ENCODE results near the gene TMPRSS2. TPM values are rescaled to one million over a fixed set of nuclear protein-coding genes. Genes with fewer than 3 reads are reported as not detected.
A peak's percentile ranks its signal among the peaks of the same experiment; 100 is the strongest.

TMPRSS2 gene
- total RNA-seq, 1 experiment from 2014 or later = 71.0 TPM

- Mint-ChIP-seq H3K9me3 (ENCODE audit: unreplicated experiment) (no peaks in the 10 kb centered on the region), H3K27ac (ENCODE audit: unreplicated experiment) (no peak overlapping the region), H3K4me1 (ENCODE audit: low read depth, unreplicated experiment) (peaks cover 18% of the 10 kb centered on the region), H3K36me3 (ENCODE audit: insufficient read depth, unreplicated experiment) (no peaks in the 10 kb centered on the region), H3K4me3 (ENCODE audit: unreplicated experiment) (no peak overlapping the region), H3K27me3 (ENCODE audit: insufficient read depth, unreplicated experiment) (no peaks in the 10 kb centered on the region)
- ChIA-PET POLR2A (no interaction called here), CTCF (no interaction called here)
- Histone ChIP-seq H3K4me1 (peaks cover 20% of the 10 kb centered on the region), H3K27me3 (replicated peaks; ENCODE audit: control insufficient read depth, insufficient read depth, low read length) (no peaks in the 10 kb centered on the region), H3K9me3 (0 out of 2 replicates have a peak, but pooled peaks cover 2% of the 10 kb centered on the region), H3K4me3 (ENCODE audit: low read depth, low read length) (no peak overlapping the region), H3K36me3 (ENCODE audit: control insufficient read depth, insufficient read depth, low read length) (no peaks in the 10 kb centered on the region)
- no peak for TF ChIP-seq CTCF (IDR thresholded peaks at IDR 0.05; ENCODE audit: insufficient read depth in 1 of 2, low read depth in 1 of 2, low read length in 1 of 2, severe bottlenecking in 1 of 2, unreplicated experiment in 1 of 2)
- no TSS peak for BruUV-seq (replicated peaks)
- DNase-seq = peak in 1 of 2 experiments; percentile 24
- intact Hi-C loops (cut with micrococcal nuclease; ENCODE audit: unreplicated experiment) = no loop called here
Observed at GRCh38 chr21:41511858-41512257, 3.9 kb upstream of the TMPRSS2 start.

- Histone ChIP-seq H3K27me3 (replicated peaks; ENCODE audit: control insufficient read depth, insufficient read depth, low read length) (no peaks in the 10 kb centered on the region), H3K4me3 (ENCODE audit: low read depth, low read length) (no peak overlapping the region), H3K9me3 (0 out of 2 replicates have a peak, but pooled peaks cover 2% of the 10 kb centered on the region), H3K36me3 (ENCODE audit: control insufficient read depth, insufficient read depth, low read length) (no peaks in the 10 kb centered on the region), H3K4me1 (peaks cover 32% of the 10 kb centered on the region)
- ChIA-PET CTCF (interaction anchor here (0.9 kb wide), 1 partner anchor 102 kb away, joined by 4 read pairs; no protein-coding TSS in a partner anchor), POLR2A (no interaction called here)
- Mint-ChIP-seq H3K27ac (ENCODE audit: unreplicated experiment) (no peak overlapping the region), H3K4me3 (ENCODE audit: unreplicated experiment) (no peak overlapping the region), H3K9me3 (ENCODE audit: unreplicated experiment) (no peaks in the 10 kb centered on the region), H3K36me3 (ENCODE audit: insufficient read depth, unreplicated experiment) (no peaks in the 10 kb centered on the region), H3K27me3 (ENCODE audit: insufficient read depth, unreplicated experiment) (no peaks in the 10 kb centered on the region), H3K4me1 (ENCODE audit: low read depth, unreplicated experiment) (peaks cover 18% of the 10 kb centered on the region)
- intact Hi-C loops (cut with micrococcal nuclease; ENCODE audit: unreplicated experiment) = no loop called here
- no peak for TF ChIP-seq CTCF (IDR thresholded peaks at IDR 0.05; ENCODE audit: insufficient read depth in 1 of 2, low read depth in 1 of 2, low read length in 1 of 2, severe bottlenecking in 1 of 2, unreplicated experiment in 1 of 2)
- no TSS peak for BruUV-seq (replicated peaks)
- no peak for DNase-seq
Observed at GRCh38 chr21:41510500-41510899, 2.5 kb upstream of the TMPRSS2 start.

GRCh38 chr21:41509733-41510132, 1.8 kb upstream of the TMPRSS2 start:
- no peaks in the 10 kb centered on the region for H3K27me3 Mint-ChIP-seq (ENCODE audit: insufficient read depth, unreplicated experiment)
- BruUV-seq (replicated peaks) = no TSS peak

More at GRCh38 chr21:41509733-41510132, 1.8 kb upstream of the TMPRSS2 start:
- Histone ChIP-seq H3K4me1 (peaks cover 36% of the 10 kb centered on the region), H3K36me3 (ENCODE audit: control insufficient read depth, insufficient read depth, low read length) (no peaks in the 10 kb centered on the region), H3K9me3 (0 out of 2 replicates have a peak, but pooled peaks cover 2% of the 10 kb centered on the region), H3K4me3 (ENCODE audit: low read depth, low read length) (no peak overlapping the region), H3K27me3 (replicated peaks; ENCODE audit: control insufficient read depth, insufficient read depth, low read length) (no peaks in the 10 kb centered on the region)
- ChIA-PET CTCF (interaction anchor here (0.9 kb wide), 1 partner anchor 102 kb away, joined by 4 read pairs; no protein-coding TSS in a partner anchor), POLR2A (no interaction called here)
- no peak for TF ChIP-seq CTCF (IDR thresholded peaks at IDR 0.05; ENCODE audit: insufficient read depth in 1 of 2, low read depth in 1 of 2, low read length in 1 of 2, severe bottlenecking in 1 of 2, unreplicated experiment in 1 of 2)
- intact Hi-C loops (cut with micrococcal nuclease; ENCODE audit: unreplicated experiment) = no loop called here
- peaks cover 19% of the 10 kb centered on the region for H3K4me1 Mint-ChIP-seq (ENCODE audit: low read depth, unreplicated experiment)
- H3K27ac Mint-ChIP-seq (ENCODE audit: unreplicated experiment) = peak overlapping the region; percentile 73
- peak overlapping the region; percentile 47 for H3K4me3 Mint-ChIP-seq (ENCODE audit: unreplicated experiment)
- no peak for DNase-seq
- no peaks in the 10 kb centered on the region for H3K36me3 Mint-ChIP-seq (ENCODE audit: insufficient read depth, unreplicated experiment)
- H3K9me3 Mint-ChIP-seq (ENCODE audit: unreplicated experiment) = no peaks in the 10 kb centered on the region

All from Caco-2 (cell line).